ENCODE measurements around the gene SOCS4.

DNA sequence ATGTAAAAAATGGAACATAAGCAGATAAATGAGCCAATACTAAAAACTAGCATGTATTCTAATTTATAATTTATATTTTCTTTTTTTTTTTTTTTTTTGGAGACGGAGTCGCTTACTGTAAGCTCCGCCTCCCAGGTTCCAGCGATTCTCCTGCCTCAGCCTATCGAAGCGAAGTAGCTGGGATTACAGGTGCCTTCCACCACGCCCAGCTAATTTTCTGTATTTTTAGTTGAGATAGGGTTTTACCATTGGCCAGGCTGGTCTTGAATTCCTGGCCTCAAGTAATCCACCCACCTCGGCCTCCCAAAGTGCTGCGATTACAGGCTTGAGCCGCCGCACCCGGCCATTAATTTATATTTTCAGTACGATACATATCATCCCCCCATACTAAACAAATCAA is 27.1 kb downstream of the SOCS4 start:
- TF ChIP-seq, protein P1, sequence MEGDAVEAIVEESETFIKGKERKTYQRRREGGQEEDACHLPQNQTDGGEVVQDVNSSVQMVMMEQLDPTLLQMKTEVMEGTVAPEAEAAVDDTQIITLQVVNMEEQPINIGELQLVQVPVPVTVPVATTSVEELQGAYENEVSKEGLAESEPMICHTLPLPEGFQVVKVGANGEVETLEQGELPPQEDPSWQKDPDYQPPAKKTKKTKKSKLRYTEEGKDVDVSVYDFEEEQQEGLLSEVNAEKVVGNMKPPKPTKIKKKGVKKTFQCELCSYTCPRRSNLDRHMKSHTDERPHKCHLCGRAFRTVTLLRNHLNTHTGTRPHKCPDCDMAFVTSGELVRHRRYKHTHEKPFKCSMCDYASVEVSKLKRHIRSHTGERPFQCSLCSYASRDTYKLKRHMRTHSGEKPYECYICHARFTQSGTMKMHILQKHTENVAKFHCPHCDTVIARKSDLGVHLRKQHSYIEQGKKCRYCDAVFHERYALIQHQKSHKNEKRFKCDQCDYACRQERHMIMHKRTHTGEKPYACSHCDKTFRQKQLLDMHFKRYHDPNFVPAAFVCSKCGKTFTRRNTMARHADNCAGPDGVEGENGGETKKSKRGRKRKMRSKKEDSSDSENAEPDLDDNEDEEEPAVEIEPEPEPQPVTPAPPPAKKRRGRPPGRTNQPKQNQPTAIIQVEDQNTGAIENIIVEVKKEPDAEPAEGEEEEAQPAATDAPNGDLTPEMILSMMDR (IDR thresholded peaks at IDR 0.05), result no peak
- no peak for TF ChIP-seq POLR2AphosphoS5 (IDR thresholded peaks at IDR 0.05)
